GM13976 (cell line): ENCODE data around the gene ENTPD5.

Experiments used
- DNase-seq: peaks from one replicate; pipeline ENCODE4 v3.0.0; 2012; ENCODE audit warnings: low spot score
- in situ Hi-C: fragments of 300-500 bp; cut with MboI; formaldehyde crosslinking; loops from one replicate; pipeline ENCODE4 v1.12.0; 2022; ENCODE audit warnings: low sequenced_read_pairs, mixed read lengths, inconsistent platforms; ENCODE audit not compliant: unreplicated experiment
- TF ChIP-seq, protein P1 (sequence below): IDR thresholded peaks from 2 replicates; pipeline ENCODE4 v1.5.1; 2012; ENCODE audit warnings: borderline replicate concordance, mild to moderate bottlenecking; ENCODE audit not compliant: insufficient read depth; ENCODE audit errors: extremely low read depth, missing control alignments, control extremely low read depth

Gene ENTPD5, protein sequence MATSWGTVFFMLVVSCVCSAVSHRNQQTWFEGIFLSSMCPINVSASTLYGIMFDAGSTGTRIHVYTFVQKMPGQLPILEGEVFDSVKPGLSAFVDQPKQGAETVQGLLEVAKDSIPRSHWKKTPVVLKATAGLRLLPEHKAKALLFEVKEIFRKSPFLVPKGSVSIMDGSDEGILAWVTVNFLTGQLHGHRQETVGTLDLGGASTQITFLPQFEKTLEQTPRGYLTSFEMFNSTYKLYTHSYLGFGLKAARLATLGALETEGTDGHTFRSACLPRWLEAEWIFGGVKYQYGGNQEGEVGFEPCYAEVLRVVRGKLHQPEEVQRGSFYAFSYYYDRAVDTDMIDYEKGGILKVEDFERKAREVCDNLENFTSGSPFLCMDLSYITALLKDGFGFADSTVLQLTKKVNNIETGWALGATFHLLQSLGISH

DNA sequence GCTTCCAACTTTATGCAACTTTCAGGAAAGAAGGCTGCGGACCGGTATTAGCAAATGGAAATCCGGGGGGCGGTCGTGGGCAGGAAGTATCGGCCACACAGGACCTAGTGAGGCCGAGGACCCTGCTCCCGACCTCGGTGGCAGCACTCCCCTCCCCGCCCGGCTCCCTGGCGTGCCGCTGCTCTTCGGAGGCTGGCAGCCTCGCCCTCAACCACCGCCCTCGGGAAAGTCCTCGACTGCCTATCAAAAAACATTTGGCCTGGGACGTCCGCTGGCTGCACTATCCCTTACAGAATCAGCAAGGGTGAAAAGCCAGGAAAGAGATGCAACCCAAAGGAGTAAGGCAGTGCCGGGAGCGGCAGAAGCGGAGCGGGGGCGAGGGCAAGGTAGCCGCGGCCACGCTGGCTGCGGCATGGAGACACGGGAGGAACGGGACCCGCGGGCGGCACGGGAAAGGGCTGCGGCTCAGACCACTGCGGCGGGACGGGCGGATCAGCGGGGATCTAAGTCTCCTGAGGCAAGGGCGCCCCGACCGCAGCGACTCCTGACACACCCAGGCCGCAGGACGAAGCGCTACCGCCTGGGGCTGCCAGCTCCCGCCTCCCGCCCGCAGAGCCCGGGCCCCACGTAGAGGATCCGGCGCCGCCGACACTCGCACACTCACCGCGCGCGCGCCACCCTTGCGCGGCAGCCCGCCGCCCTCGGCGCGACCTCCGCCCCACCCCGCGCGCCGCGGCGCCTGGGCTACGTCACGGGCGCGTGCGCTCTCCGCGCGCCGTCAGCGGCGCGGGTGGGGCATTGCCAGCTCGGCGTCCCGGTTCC is at the start of gene ENTPD5, which contains the start of gene BBOF1:
Gene ENTPD5 (minus strand): TSS at position 703 of the 822 bp plus-strand sequence. CDS start 31,186 bp downstream, outside the sequence.
Gene BBOF1 (plus strand): TSS at position 764 of the 822 bp plus-strand sequence. CDS start 130 bp downstream, outside the sequence.
- TF ChIP-seq, protein P1, sequence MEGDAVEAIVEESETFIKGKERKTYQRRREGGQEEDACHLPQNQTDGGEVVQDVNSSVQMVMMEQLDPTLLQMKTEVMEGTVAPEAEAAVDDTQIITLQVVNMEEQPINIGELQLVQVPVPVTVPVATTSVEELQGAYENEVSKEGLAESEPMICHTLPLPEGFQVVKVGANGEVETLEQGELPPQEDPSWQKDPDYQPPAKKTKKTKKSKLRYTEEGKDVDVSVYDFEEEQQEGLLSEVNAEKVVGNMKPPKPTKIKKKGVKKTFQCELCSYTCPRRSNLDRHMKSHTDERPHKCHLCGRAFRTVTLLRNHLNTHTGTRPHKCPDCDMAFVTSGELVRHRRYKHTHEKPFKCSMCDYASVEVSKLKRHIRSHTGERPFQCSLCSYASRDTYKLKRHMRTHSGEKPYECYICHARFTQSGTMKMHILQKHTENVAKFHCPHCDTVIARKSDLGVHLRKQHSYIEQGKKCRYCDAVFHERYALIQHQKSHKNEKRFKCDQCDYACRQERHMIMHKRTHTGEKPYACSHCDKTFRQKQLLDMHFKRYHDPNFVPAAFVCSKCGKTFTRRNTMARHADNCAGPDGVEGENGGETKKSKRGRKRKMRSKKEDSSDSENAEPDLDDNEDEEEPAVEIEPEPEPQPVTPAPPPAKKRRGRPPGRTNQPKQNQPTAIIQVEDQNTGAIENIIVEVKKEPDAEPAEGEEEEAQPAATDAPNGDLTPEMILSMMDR, result no peak
- in situ Hi-C loops, result no loop called here
- peak; percentile 96 for DNase-seq

DNA sequence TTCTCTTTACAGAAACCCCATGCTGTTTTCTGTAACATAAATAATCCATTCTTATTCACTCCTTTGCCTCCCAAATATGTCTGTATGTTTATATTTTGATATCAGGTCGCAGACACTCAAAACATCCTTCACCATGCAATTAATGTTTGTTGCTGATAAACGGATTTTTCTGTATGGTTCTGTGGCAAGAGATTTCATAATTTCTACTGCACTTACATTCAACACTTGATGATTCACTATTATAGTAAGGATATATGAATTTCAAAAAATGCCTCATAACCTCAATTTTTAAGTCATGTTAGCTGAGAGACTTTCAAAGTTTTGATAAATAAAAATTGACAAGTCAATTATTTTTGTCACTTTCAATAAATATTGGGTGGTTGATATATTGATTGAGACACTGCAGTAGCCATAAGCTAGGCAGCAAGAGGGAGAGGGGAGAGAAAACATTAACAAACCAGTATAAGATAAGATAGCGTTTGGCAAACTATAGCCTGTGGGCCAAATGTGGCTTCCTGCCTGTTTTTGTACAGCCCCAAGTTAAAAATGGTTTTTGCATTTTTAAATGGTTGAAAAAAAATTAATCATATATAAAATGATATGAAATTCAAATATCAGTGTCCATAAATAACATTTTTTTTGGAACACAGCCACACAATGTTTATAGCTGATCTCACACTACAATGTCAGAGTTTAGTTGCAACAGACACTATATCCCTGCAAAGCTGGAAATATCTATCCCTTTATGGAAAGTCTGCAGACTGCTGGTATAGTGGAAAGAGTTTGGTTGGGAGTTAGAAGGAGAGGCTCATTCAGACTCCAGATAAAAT is 46.9 kb upstream of the ENTPD5 start:
- DNase-seq, result no peak
- in situ Hi-C loops, result no loop called here
- TF ChIP-seq, protein P1, result no peak

DNA sequence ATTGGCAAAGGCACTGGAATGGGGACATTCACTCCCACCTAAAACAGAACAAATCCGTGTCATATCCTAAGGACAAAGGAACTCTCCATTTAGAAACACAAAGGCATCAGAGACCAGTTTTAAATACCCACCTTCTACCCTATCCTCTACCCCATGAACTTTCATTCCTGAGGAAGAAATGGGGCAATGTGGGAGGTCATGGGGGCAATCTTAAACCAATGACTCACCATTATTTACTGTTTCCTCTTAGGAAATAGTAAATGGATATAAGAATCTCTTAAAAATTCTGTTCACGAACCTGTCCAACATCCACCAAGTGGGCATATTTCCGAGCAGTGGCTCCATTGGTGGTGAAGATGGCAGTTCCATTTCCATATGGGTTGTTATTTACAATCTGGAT is 45.8 kb upstream of the ENTPD5 start:
- no peak for DNase-seq
- in situ Hi-C loops, result no loop called here
- TF ChIP-seq, protein P1, result no peak

DNA sequence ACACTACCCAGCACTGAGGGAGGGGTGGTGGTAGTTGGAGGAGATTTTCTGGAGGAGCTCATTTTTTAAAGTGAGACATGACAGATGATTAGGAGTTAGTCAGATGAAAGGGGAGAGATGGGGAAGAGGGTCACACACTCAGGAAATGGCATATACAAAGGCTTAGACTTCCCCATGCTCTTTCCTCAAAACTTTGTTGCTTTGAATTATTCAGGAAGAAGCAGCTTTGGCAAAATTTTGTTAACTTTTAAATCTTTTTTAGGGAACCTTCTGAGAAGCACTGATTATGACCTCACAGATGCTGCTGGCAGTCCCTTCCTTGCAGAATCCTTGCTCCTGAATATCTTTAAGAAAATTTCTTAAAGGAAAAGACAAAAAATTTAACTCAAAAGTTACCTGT is 45.3 kb upstream of the ENTPD5 start:
- in situ Hi-C loops, result no loop called here
- DNase-seq, result no peak
- TF ChIP-seq, protein P1, result no peak

DNA sequence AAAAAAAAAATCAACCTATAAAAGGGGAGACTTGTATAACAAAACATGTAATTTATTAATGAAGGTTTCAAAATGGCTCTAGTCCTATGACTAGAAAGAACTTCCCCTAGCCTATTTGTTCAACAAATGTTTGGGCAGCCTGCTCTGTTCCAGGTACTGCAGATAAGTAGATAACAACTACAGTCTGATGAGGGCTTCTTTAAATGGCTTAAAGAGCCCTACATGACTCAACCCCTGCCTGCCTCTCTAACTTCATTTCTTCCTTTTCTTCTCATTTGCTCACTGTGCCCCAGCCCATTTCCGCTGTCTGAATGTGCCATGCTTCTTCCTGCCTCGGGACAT is 43.7 kb upstream of the ENTPD5 start:
- no peak for DNase-seq
- TF ChIP-seq, protein P1, result no peak
- in situ Hi-C loops, result no loop called here

DNA sequence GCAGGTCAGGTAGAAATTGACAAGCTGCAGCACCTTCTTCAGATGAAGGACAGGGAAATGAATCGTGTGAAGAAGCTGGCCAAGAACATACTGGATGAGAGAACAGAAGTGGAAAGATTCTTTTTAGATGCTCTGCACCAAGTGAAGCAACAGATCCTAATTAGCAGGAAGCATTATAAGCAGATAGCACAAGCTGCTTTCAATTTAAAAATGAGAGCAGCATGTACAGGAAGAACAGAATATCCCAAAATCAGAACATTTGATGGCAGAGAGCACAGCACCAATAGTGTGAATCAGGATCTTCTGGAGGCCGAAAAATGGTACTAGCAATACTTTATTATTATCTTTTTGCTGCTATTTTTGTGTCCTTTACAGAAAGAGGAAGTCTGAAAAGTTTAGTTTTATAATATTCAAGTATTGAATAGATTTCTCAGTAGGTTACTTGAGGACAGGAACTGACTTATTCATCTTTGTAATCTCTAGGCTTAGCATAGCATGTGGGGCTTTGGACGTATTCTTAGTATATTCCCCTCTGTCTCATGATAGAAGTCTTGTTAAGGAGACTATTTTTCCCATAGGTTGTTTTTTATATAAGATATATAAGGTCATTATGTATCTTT is 30.9 kb upstream of the ENTPD5 start:
- DNase-seq, result peak; percentile 38
- in situ Hi-C loops, result loop anchor here (25.0 kb wide), 1 partner anchor 313 kb away; no protein-coding TSS in a partner anchor
- TF ChIP-seq, protein P1, result no peak
